Mucosa of rectum (tissue), 2 donors: ENCODE data around the gene TNIP1.

Source experiments
- H3K27ac ChIP-seq, 2 donors: one replicate each; pipeline ENCODE4 v1.7.0; 2013; ENCODE audit warnings: inconsistent platforms in 2 of 2, low read depth in 2 of 2, low read length in 2 of 2
- H3K27me3 ChIP-seq, 2 donors: one replicate each; pipeline ENCODE4 v1.7.0; 2013; ENCODE audit warnings: low read length in 2 of 2; ENCODE audit not compliant: control insufficient read depth in 2 of 2, insufficient read depth in 2 of 2
- H3K36me3 ChIP-seq, 2 donors: one replicate each; pipeline ENCODE4 v1.7.0; 2013; ENCODE audit warnings: low read length in 2 of 2; ENCODE audit not compliant: control insufficient read depth in 2 of 2, insufficient read depth in 2 of 2
- H3K4me1 ChIP-seq, 2 donors: one replicate each; pipeline ENCODE4 v1.7.0; 2013; ENCODE audit warnings: low read length in 2 of 2, mild to moderate bottlenecking in 1 of 2; ENCODE audit not compliant: control insufficient read depth in 2 of 2, insufficient read depth in 2 of 2
- H3K4me3 ChIP-seq, 2 donors: one replicate each; pipeline ENCODE4 v1.7.0; 2013; ENCODE audit warnings: low read length in 2 of 2
- H3K9ac ChIP-seq, 2 donors: one replicate each; pipeline ENCODE4 v1.7.0; 2013; ENCODE audit warnings: low read length in 2 of 2, low read depth in 1 of 2, mild to moderate bottlenecking in 1 of 2
- H3K9me3 ChIP-seq, 2 donors: one replicate each; pipeline ENCODE4 v1.7.0; 2013; ENCODE audit warnings: low read length in 2 of 2; ENCODE audit not compliant: control insufficient read depth in 2 of 2
- donor health status: healthy.
- donor health status: Normal muscosa, but diverticular disease.

Gene TNIP1

GRCh38 chr5:151018846-151019245, 62.0 kb downstream of the TNIP1 start:
- Histone ChIP-seq H3K4me3 (no peak overlapping the region), H3K4me1 (peaks cover 6 to 8% of the 10 kb centered on the region in 2 donors), H3K27ac (no peak overlapping the region), H3K9me3 (no peaks in the 10 kb centered on the region), H3K9ac (no peak overlapping the region), H3K27me3 (no peaks in the 10 kb centered on the region), H3K36me3 (no peaks in the 10 kb centered on the region)

GRCh38 chr5:151017897-151018296, 62.9 kb downstream of the TNIP1 start:
- H3K9me3 ChIP-seq, result no peaks in the 10 kb centered on the region
- H3K27ac ChIP-seq, result no peak overlapping the region
- no peak overlapping the region for H3K9ac ChIP-seq
- no peak overlapping the region for H3K4me3 ChIP-seq
- H3K4me1 ChIP-seq, result peaks cover 2 to 7% of the 10 kb centered on the region in 2 donors
- no peaks in the 10 kb centered on the region for H3K27me3 ChIP-seq
- H3K36me3 ChIP-seq, result no peaks in the 10 kb centered on the region

GRCh38 chr5:151016700-151017099, 64.1 kb downstream of the TNIP1 start:
- H3K9ac ChIP-seq, result no peak overlapping the region
- no peaks in the 10 kb centered on the region for H3K36me3 ChIP-seq
- H3K4me1 ChIP-seq, result peaks cover 2 to 7% of the 10 kb centered on the region in 2 donors
- peak overlapping the region in 1 of 2 donors; percentile 16 for H3K27ac ChIP-seq
- H3K27me3 ChIP-seq, result no peaks in the 10 kb centered on the region
- no peaks in the 10 kb centered on the region for H3K9me3 ChIP-seq
- no peak overlapping the region for H3K4me3 ChIP-seq

- no peaks in the 10 kb centered on the region for H3K27me3 ChIP-seq
- no peak overlapping the region for H3K9ac ChIP-seq
- no peak overlapping the region for H3K4me3 ChIP-seq
- peak overlapping the region in 1 of 2 donors; percentile 16 for H3K27ac ChIP-seq
- peaks cover under 1 to 5% of the 10 kb centered on the region in 2 donors for H3K4me1 ChIP-seq
- no peaks in the 10 kb centered on the region for H3K36me3 ChIP-seq
- no peaks in the 10 kb centered on the region for H3K9me3 ChIP-seq
These were observed 64.8 kb downstream of the TNIP1 start for GRCh38 chr5:151015974-151016587.

GRCh38 chr5:151014680-151015343, 66.0 kb downstream of the TNIP1 start:
- Histone ChIP-seq H3K27ac (no peak overlapping the region), H3K4me3 (no peak overlapping the region)

GRCh38 chr5:151012862-151013261, 68.0 kb downstream of the TNIP1 start:
- Histone ChIP-seq H3K27me3 (no peaks in the 10 kb centered on the region), H3K4me1 (peaks cover 0 to 5% of the 10 kb centered on the region in 2 donors), H3K27ac (no peak overlapping the region), H3K4me3 (no peak overlapping the region), H3K36me3 (no peaks in the 10 kb centered on the region), H3K9ac (no peak overlapping the region), H3K9me3 (no peaks in the 10 kb centered on the region)

More at GRCh38 chr5:151014680-151015343, 66.0 kb downstream of the TNIP1 start:
- Histone ChIP-seq H3K9me3 (no peaks in the 10 kb centered on the region), H3K27me3 (no peaks in the 10 kb centered on the region), H3K4me1 (no peaks in the 10 kb centered on the region), H3K9ac (no peak overlapping the region), H3K36me3 (no peaks in the 10 kb centered on the region)

GRCh38 chr5:151008906-151009305, 71.9 kb downstream of the TNIP1 start:
- H3K36me3 ChIP-seq, result no peaks in the 10 kb centered on the region
- no peak overlapping the region for H3K27ac ChIP-seq
- peaks cover 23 to 27% of the 10 kb centered on the region in 2 donors for H3K4me1 ChIP-seq
- H3K4me3 ChIP-seq, result no peak overlapping the region
- no peaks in the 10 kb centered on the region for H3K9me3 ChIP-seq
- no peaks in the 10 kb centered on the region for H3K27me3 ChIP-seq
- no peak overlapping the region for H3K9ac ChIP-seq

- H3K4me1 ChIP-seq, result peaks cover 23 to 27% of the 10 kb centered on the region in 2 donors
- no peak overlapping the region for H3K9ac ChIP-seq
- H3K9me3 ChIP-seq, result no peaks in the 10 kb centered on the region
- H3K36me3 ChIP-seq, result no peaks in the 10 kb centered on the region
- H3K4me3 ChIP-seq, result no peak overlapping the region
- H3K27ac ChIP-seq, result peak overlapping the region in 1 of 2 donors; percentile 41
- H3K27me3 ChIP-seq, result no peaks in the 10 kb centered on the region
These were observed 72.7 kb downstream of the TNIP1 start for GRCh38 chr5:151008210-151008491.

- H3K27ac ChIP-seq, result peak overlapping the region in 1 of 2 donors; percentile 41
- H3K36me3 ChIP-seq, result no peaks in the 10 kb centered on the region
- H3K27me3 ChIP-seq, result no peaks in the 10 kb centered on the region
- no peak overlapping the region for H3K9ac ChIP-seq
- no peaks in the 10 kb centered on the region for H3K9me3 ChIP-seq
- peaks cover 23 to 27% of the 10 kb centered on the region in 2 donors for H3K4me1 ChIP-seq
- no peak overlapping the region for H3K4me3 ChIP-seq
These were observed 73.2 kb downstream of the TNIP1 start for GRCh38 chr5:151007430-151008209.

- H3K4me1 ChIP-seq, result peaks cover 23 to 27% of the 10 kb centered on the region in 2 donors
These were observed 74.0 kb downstream of the TNIP1 start for GRCh38 chr5:151006704-151007334.

More at GRCh38 chr5:151006704-151007334, 74.0 kb downstream of the TNIP1 start:
- peak overlapping the region; percentile 74 to 76 for H3K27ac ChIP-seq
- H3K36me3 ChIP-seq, result no peaks in the 10 kb centered on the region
- H3K9ac ChIP-seq, result peak overlapping the region in 1 of 2 donors; percentile 36
- H3K9me3 ChIP-seq, result no peaks in the 10 kb centered on the region
- H3K4me3 ChIP-seq, result peak overlapping the region in 1 of 2 donors; percentile 3
- no peaks in the 10 kb centered on the region for H3K27me3 ChIP-seq
